ENCODE results near the gene MGME1.

The MGME1 gene

DNA sequence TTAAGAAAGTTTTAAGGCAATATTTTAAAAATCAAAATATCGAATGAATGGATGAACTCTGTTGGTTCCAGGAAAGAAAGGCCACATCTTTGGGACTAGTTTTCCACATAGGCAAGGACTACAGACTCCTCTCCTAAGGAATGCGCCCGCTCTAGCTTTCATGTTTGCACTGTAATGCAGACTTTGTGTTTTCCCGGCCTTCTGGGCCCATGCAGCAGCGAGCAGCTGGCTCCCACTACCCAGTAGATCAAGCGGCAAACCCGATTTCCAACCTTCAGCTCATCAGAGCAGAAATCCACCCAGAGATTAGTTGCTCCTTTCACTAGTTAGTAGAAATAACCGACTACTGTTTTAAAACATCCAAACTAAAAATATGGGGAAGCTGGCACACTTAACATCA lies 61.2 kb downstream of the MGME1 start:
- no peak for DNase-seq

DNA sequence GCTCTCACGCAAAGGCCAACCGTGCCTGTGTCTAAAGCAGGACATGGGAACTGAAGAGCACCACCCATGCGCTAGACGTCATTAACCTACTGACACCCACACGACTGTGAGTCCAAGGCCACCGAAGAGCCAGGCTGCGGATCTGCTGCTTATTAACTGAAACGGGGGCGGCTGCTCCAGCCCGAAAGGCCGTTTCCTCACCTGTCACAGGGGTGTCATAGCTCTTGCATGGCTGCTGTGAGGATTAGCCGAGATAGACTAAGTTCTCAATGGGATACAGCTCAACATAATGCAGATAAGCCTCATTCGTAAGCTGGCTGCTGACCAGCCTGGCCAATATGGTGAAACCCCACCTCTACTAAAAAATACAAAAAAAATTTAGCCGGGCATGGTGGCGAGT lies 62.2 kb downstream of the MGME1 start:
- no peak for DNase-seq

DNA sequence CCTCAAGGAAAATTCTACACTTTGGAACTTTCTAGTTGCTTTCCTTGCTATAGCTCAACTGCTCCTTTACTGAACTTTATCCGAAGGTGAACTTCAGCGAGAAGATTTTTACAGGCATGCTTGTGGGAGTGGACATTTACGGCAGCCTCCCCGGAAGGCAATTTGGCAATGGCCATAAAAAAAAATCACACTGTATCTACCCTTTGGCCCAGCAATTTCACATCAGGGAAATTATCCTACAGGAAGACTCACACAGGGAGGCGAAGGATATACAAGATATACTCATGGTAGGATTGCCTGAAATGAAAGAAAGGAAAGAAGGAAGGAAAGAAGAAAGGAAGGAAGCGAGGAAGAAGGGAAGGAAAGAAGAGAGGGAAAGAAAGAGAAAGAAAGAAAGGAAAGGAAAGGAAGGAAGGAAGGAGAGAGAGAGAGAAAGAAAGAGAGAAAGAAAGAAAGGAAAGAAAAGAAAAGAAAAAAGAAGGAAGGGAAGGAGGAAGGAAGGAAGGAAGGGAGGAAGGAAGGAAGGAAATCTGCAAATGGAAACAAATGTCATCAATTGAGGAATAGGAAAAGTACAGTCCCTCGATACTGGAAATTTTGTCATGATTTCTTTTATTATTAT lies 63.2 kb downstream of the MGME1 start:
- DNase-seq: no peak

DNA sequence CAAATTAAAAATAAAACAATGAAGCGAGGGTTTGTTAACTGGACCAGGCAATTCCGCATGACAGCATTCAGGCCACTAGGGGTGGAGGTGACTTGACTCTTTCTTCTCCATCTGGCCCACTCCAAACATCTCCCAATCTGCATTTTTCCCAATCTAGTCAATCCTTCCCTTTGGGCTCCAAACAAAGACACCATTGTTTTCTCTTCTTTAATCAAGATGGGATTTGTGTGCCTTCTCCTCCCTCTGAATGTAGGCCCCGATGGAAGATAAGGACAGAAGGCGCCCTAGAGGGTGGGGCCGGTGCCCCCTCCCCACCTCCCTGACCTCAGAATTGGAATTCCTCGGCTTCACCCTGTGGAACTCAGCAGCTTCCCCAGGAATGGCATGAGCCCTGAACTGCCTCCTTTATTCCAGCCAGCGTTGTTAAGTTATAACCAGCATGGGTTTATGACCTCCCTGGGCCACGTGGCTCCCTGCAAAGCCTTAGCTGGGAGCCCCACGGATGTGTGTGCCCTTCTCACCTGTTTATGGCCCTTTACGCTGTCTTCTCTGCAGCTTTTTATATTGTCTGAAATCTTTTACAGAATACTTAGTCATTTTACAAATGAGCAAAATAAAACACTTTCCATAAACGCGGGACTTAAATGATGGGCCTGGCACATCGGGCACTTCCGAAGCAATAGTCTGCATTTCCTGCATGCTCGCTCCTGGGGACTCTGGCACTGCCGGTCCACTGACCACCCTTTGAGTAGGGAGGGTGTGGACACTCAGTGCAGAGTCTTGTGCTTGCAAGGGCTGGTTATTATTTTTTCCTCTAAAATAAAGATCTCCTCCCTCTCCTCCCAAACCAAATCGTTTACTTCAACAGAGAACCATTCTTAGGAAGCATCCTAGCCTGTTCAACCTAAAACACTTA lies 64.4 kb downstream of the MGME1 start:
- DNase-seq: no peak

DNA sequence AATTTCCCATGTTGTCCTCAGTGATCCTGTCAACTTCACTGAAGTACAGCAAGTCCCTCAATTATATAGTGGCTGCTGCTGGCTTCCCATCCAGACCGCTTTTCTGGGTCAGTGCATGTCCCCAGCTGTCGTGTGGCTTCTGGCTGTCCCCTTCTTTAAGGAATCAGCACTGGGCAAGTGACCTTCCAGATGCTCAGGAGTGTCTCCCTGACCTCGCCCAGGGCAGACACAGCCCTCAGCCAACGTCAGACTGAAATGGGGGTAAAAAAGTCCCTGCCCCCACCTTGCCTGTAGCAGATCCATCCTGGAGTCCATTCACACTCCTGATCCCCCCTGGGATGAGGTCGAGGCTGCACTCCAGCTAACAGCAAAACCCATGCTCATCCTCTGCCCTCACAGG lies 65.2 kb downstream of the MGME1 start:
- no peak for DNase-seq

DNA sequence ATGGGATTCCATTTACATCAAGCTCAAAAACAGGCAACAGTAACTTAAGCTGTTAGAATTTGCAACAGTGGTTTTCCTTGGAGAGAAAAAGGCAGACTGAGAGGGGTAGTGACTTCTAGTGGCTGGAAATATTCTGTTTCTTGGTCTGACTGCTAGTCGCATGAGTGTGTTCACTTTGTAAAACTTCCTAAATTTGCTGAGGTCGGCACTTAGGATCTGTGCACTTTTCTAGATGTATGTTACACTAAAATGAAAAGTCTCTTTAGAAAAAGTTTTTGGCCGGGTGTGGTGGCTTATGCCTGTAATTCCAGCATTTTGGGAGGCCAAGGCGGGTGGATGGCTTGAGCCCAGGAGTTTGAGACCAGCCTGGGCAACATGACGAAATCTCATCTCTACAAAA lies 70.2 kb downstream of the MGME1 start:
- no peak for DNase-seq
